HL-60 (cell line): Measurements from ENCODE around the gene RMND5B.

Experiments used
- CTCF ChIP-seq: IDR thresholded peaks from one replicate; pipeline ENCODE4 v1.5.1; 2011; ENCODE audit warnings: low read length, control low read depth, inconsistent platforms; ENCODE audit not compliant: insufficient read depth
- POLR2AphosphoS5 ChIP-seq: IDR thresholded peaks from 2 replicates; pipeline ENCODE4 v1.6.1; 2012; ENCODE audit warnings: low read depth
- REST ChIP-seq: IDR thresholded peaks from 2 replicates; pipeline ENCODE4 v1.6.1; 2012; ENCODE audit warnings: low read depth; ENCODE audit not compliant: insufficient replicate concordance

DNA sequence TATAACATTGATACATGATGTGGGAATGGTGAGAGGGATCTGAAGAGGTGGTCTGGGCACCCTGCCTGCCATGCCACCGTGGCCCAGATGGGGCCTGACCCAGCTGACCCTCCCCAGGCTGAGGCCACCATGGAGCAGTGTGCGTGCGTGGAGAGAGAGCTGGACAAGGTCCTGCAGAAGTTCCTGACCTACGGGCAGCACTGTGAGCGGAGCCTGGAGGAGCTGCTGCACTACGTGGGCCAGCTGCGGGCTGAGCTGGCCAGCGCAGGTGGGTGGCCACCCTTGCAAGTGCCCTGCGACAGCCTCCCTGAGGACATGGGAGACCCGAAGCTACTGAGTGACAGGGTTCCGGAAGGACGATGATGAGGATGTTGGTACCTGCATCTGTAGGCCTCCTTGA, 7.2 kb downstream of the RMND5B start:
- TF ChIP-seq CTCF (no peak), POLR2AphosphoS5 (no peak), REST (no peak)
